Uterus (tissue), 4 donors: Measurements from ENCODE around the gene GRAP. TPM values are rescaled to one million over a fixed set of nuclear protein-coding genes. Genes with fewer than 3 reads are reported as not detected.
"Not testable (repeated sequence)": the region's sequence is repeated elsewhere in the genome, so short reads cannot be mapped to it uniquely, and the experiment has no call there.

Experiments
- DNase-seq, 2 donors: peaks; one replicate each; pipeline ENCODE4 v3.0.0-alpha.2; 2019 to 2020
- H3K27ac ChIP-seq, 2 donors: fragments of 200-600 bp; sonication (generic); 1 replicate in 1 of 2; 2 replicates in 1 of 2; pipeline ENCODE4 v1.5.1; 2016 to 2018
- H3K27me3 ChIP-seq, 2 donors: fragments of 200-600 bp; sonication (generic); one replicate each; pipeline ENCODE4 v1.5.1; 2018 to 2019; ENCODE audit warnings: control low read depth in 1 of 2
- H3K36me3 ChIP-seq, 2 donors: fragments of 200-600 bp; sonication (generic); one replicate each; pipeline ENCODE4 v1.5.1; 2019; ENCODE audit warnings: control low read depth in 1 of 2
- H3K4me1 ChIP-seq, 2 donors: fragments of 200-600 bp; sonication (generic); one replicate each; pipeline ENCODE4 v1.5.1; 2018 to 2019; ENCODE audit warnings: control low read depth in 1 of 2
- H3K4me3 ChIP-seq, 2 donors: fragments of 200-600 bp; sonication (generic); 1 replicate in 1 of 2; 2 replicates in 1 of 2; pipeline ENCODE4 v1.5.1; 2018 to 2019; ENCODE audit warnings: mild to moderate bottlenecking in 1 of 2
- H3K9me3 ChIP-seq, 2 donors: fragments of 200-600 bp; sonication (generic); one replicate each; pipeline ENCODE4 v1.5.1; 2019; ENCODE audit warnings: control low read depth in 1 of 2
- intact Hi-C: fragments of 100-400 bp; cut with DNase I; formaldehyde crosslinking; loops from one replicate; pipeline ENCODE4 v1.15.1; 2023; ENCODE audit warnings: low total_unique reads
- total RNA-seq, 4 donors: library from RNA; depleted of rRNA in 3 of 4; stranded (reverse); fragments of >200 nt in 3 of 4; gene quantifications; one replicate each; pipeline versions ENCODE4 v1.1.0 to v1.2.4, GENCODE V29; 2014 to 2023
- donor health status: DM: yes; HTN: yes; CAD: no.

The GRAP gene
- total RNA-seq, 4 donors from 2014 or later: 8.3 to 21.2 (median 13.5) TPM

- H3K4me1 ChIP-seq, DNase-seq, H3K36me3 ChIP-seq, H3K4me3 ChIP-seq, H3K9me3 ChIP-seq, H3K27ac ChIP-seq, H3K27me3 ChIP-seq, intact Hi-C loops: not testable (repeated sequence)
Measured at GRCh38 chr17:19062718-19063325, 16.1 kb upstream of the GRAP start.

- H3K4me3 ChIP-seq, H3K4me1 ChIP-seq, H3K9me3 ChIP-seq, H3K27me3 ChIP-seq, H3K36me3 ChIP-seq, intact Hi-C loops: not testable (repeated sequence)
- peak overlapping the region; percentile 52 to 80 for H3K27ac ChIP-seq
- peak; percentile 78 to 81 for DNase-seq
Measured at GRCh38 chr17:19062009-19062717, 15.4 kb upstream of the GRAP start.

- H3K27me3 ChIP-seq, H3K4me1 ChIP-seq, DNase-seq, H3K4me3 ChIP-seq, H3K9me3 ChIP-seq, H3K27ac ChIP-seq, H3K36me3 ChIP-seq, intact Hi-C loops: not testable (repeated sequence)
Measured at GRCh38 chr17:19055447-19055846, 8.7 kb upstream of the GRAP start.

- H3K27me3 ChIP-seq, H3K27ac ChIP-seq, DNase-seq, H3K4me3 ChIP-seq, H3K4me1 ChIP-seq, H3K36me3 ChIP-seq, H3K9me3 ChIP-seq, intact Hi-C loops: not testable (repeated sequence)
Measured at GRCh38 chr17:19048826-19049225, 2.1 kb upstream of the GRAP start.

GRCh38 chr17:19047510-19047909 is 753 bp upstream of the GRAP start:
- intact Hi-C loops, H3K36me3 ChIP-seq, H3K9me3 ChIP-seq, H3K4me3 ChIP-seq, H3K4me1 ChIP-seq, H3K27me3 ChIP-seq, H3K27ac ChIP-seq, DNase-seq: not testable (repeated sequence)

- H3K36me3 ChIP-seq, H3K9me3 ChIP-seq, H3K27ac ChIP-seq, H3K4me1 ChIP-seq, H3K27me3 ChIP-seq, DNase-seq, intact Hi-C loops, H3K4me3 ChIP-seq: not testable (repeated sequence)
Measured at GRCh38 chr17:19044643-19045042, 2.1 kb downstream of the GRAP start.

GRCh38 chr17:19043032-19043431 is 3.7 kb downstream of the GRAP start:
- H3K4me3 ChIP-seq, H3K27ac ChIP-seq, DNase-seq, H3K27me3 ChIP-seq, H3K9me3 ChIP-seq, intact Hi-C loops, H3K36me3 ChIP-seq, H3K4me1 ChIP-seq: not testable (repeated sequence)

- H3K4me1 ChIP-seq, H3K27ac ChIP-seq, H3K36me3 ChIP-seq, intact Hi-C loops, DNase-seq, H3K4me3 ChIP-seq, H3K9me3 ChIP-seq, H3K27me3 ChIP-seq: not testable (repeated sequence)
Measured at GRCh38 chr17:19042369-19042768, 4.4 kb downstream of the GRAP start.

GRCh38 chr17:19041871-19042270 is 4.9 kb downstream of the GRAP start:
- DNase-seq, intact Hi-C loops, H3K36me3 ChIP-seq: not testable (repeated sequence)

GRCh38 chr17:19040350-19040749 is 6.4 kb downstream of the GRAP start:
- H3K27me3 ChIP-seq, H3K27ac ChIP-seq, DNase-seq, H3K36me3 ChIP-seq, intact Hi-C loops, H3K4me3 ChIP-seq, H3K9me3 ChIP-seq, H3K4me1 ChIP-seq: not testable (repeated sequence)

More at GRCh38 chr17:19041871-19042270, 4.9 kb downstream of the GRAP start:
- H3K27me3 ChIP-seq, H3K9me3 ChIP-seq, H3K27ac ChIP-seq, H3K4me3 ChIP-seq, H3K4me1 ChIP-seq: not testable (repeated sequence)

GRCh38 chr17:19038730-19039129 is 8.0 kb downstream of the GRAP start:
- H3K9me3 ChIP-seq, H3K36me3 ChIP-seq, H3K27ac ChIP-seq, H3K4me1 ChIP-seq, intact Hi-C loops, DNase-seq, H3K4me3 ChIP-seq, H3K27me3 ChIP-seq: not testable (repeated sequence)

- H3K9me3 ChIP-seq, H3K4me1 ChIP-seq, DNase-seq, H3K27me3 ChIP-seq, H3K36me3 ChIP-seq, H3K4me3 ChIP-seq, intact Hi-C loops, H3K27ac ChIP-seq: not testable (repeated sequence)
Measured at GRCh38 chr17:19038007-19038406, 8.8 kb downstream of the GRAP start.

- intact Hi-C loops, DNase-seq, H3K36me3 ChIP-seq, H3K27me3 ChIP-seq, H3K4me3 ChIP-seq, H3K4me1 ChIP-seq, H3K27ac ChIP-seq, H3K9me3 ChIP-seq: not testable (repeated sequence)
Measured at GRCh38 chr17:19037547-19037946, 9.2 kb downstream of the GRAP start.

- H3K27ac ChIP-seq, H3K9me3 ChIP-seq, H3K4me1 ChIP-seq, DNase-seq, H3K27me3 ChIP-seq, intact Hi-C loops, H3K36me3 ChIP-seq, H3K4me3 ChIP-seq: not testable (repeated sequence)
Measured at GRCh38 chr17:19036186-19036585, 10.6 kb downstream of the GRAP start.
